ENCODE measurements around the gene EIF2A.

- TF ChIP-seq CTCF (IDR thresholded peaks at IDR 0.05) (no peak), POLR2A (IDR thresholded peaks at IDR 0.05) (no peak), EP300 (IDR thresholded peaks at IDR 0.05) (no peak)
These were observed 56.0 kb downstream of the EIF2A start for GRCh38 chr3:150602426-150603152.

Data from ovary (tissue), 3 donors.